CD4-positive, alpha-beta memory T cell (primary cell): ENCODE results near the gene FBXO31. TPM values are rescaled to one million over a fixed set of nuclear protein-coding genes. Genes with fewer than 3 reads are reported as not detected.

Experiments
- CTCF ChIA-PET: fragments of 350-600 bp; sonication (Branson Sonifier 250); formaldehyde crosslinking; loops from one replicate; lab custom pipeline; 2021; ENCODE audit warnings: inconsistent platforms; ENCODE audit not compliant: partially characterized antibody; lab: Charles Lee
- POLR2A ChIA-PET: fragments of 350-600 bp; sonication (Branson Sonifier 250); formaldehyde crosslinking; loops from one replicate; lab custom pipeline; 2021; ENCODE audit not compliant: partially characterized antibody; lab: Charles Lee
- DNase-seq, 5 donors: peaks; one replicate each; pipeline versions ENCODE4 v3.0.0 to v3.0.0-alpha.2; 2020 to 2022; ENCODE audit warnings: mixed read lengths in 1 of 5
- H3K27ac ChIP-seq: one replicate; pipeline ENCODE4 v1.7.0; 2013; ENCODE audit warnings: low read depth, low read length
- H3K27me3 ChIP-seq: 2 replicates; pipeline ENCODE4 v1.7.0; 2013; ENCODE audit warnings: mild to moderate bottlenecking, low read length, moderate library complexity; ENCODE audit not compliant: insufficient read depth
- H3K36me3 ChIP-seq: 2 replicates; pipeline ENCODE4 v1.7.0; 2013; ENCODE audit warnings: mild to moderate bottlenecking, low read length, moderate library complexity; ENCODE audit not compliant: insufficient read depth
- H3K4me1 ChIP-seq: 2 replicates; pipeline ENCODE4 v1.7.0; 2013; ENCODE audit warnings: mild to moderate bottlenecking, low read length, moderate library complexity; ENCODE audit not compliant: insufficient read depth
- H3K4me3 ChIP-seq, 2 donors: one replicate each; pipeline ENCODE4 v1.7.0; 2013; ENCODE audit warnings: low read length in 2 of 2, mild to moderate bottlenecking in 1 of 2
- H3K9me3 ChIP-seq, 2 donors: one replicate each; pipeline ENCODE4 v1.7.0; 2013; ENCODE audit warnings: low read length in 2 of 2, control low read depth in 1 of 2; ENCODE audit not compliant: control insufficient read depth in 1 of 2
- H3K27ac Mint-ChIP-seq, 7 donors: one replicate each; pipeline ENCODE4 v1.8.0; 2020 to 2021; ENCODE audit warnings: mixed read lengths in 7 of 7, mild to moderate bottlenecking in 6 of 7, inconsistent platforms in 3 of 7, moderate library complexity in 3 of 7
- H3K27me3 Mint-ChIP-seq, 2 donors: one replicate each; pipeline ENCODE4 v1.8.0; 2020 to 2021; ENCODE audit warnings: mixed read lengths in 2 of 2
- H3K36me3 Mint-ChIP-seq, 2 donors: one replicate each; pipeline ENCODE4 v1.8.0; 2020 to 2021; ENCODE audit warnings: mixed read lengths in 2 of 2, inconsistent platforms in 1 of 2, mild to moderate bottlenecking in 1 of 2
- H3K4me1 Mint-ChIP-seq, 4 donors: one replicate each; pipeline ENCODE4 v1.8.0; 2020 to 2021; ENCODE audit warnings: mixed read lengths in 4 of 4, mild to moderate bottlenecking in 1 of 4
- H3K4me3 Mint-ChIP-seq, 8 donors: one replicate each; pipeline ENCODE4 v1.8.0; 2020 to 2021; ENCODE audit warnings: mixed read lengths in 8 of 8, mild to moderate bottlenecking in 7 of 8, moderate library complexity in 6 of 8, inconsistent platforms in 3 of 8
- H3K9me3 Mint-ChIP-seq, 8 donors: one replicate each; pipeline ENCODE4 v1.8.0; 2020 to 2021; ENCODE audit warnings: mixed read lengths in 8 of 8, mild to moderate bottlenecking in 5 of 8, inconsistent platforms in 3 of 8, moderate library complexity in 1 of 8
- intact Hi-C: fragments of 100-400 bp; cut with micrococcal nuclease; formaldehyde crosslinking; loops from one replicate; pipeline ENCODE4 v1.15.1; 2023
- polyA plus RNA-seq, 2 donors: library from polyadenylated mRNA; unstranded; fragments of 300-500 nt; fragmentation: Illumina TruSeq; gene quantifications; one replicate each; pipeline ENCODE4 v1.2.3, GENCODE V29; 2021
- total RNA-seq, 2 experiments: library from RNA; stranded (reverse); gene quantifications; one replicate each; pipeline ENCODE4 v1.2.3, GENCODE V29; 2021

Gene FBXO31
- total and polyA plus RNA-seq, 4 experiments from 2014 or later: 22.9 to 44.6 (median 34.5) TPM

DNA sequence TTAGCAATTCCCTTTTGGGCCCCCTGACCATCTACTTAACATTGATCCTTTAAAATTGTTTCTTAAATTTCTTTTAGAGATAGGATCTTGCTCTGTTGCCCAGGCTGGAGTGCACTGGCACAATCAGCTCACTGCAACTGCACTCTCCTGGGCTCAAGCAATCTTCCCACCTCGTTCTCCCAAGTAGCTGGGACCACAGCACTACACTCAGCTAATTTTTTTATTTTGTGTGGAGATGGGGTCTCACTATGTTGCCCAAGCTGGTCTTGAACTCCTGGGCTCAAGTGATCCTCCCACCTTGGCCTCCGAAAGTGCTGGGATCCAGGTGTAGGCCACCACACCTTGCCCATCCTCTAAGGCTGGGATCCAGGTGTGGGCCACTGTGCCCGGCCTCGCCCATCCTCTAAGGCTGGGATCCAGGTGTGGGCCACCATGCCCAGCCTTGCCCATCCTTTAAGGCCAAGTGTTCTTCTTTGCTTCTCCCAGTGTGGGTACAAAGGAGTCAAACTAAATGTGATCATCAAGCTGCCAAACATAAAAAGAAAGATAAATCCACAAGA lies 79.5 kb downstream of the FBXO31 start:
- CTCF ChIA-PET: no interaction called here
- no peak overlapping the region for H3K4me3 Mint-ChIP-seq

DNA sequence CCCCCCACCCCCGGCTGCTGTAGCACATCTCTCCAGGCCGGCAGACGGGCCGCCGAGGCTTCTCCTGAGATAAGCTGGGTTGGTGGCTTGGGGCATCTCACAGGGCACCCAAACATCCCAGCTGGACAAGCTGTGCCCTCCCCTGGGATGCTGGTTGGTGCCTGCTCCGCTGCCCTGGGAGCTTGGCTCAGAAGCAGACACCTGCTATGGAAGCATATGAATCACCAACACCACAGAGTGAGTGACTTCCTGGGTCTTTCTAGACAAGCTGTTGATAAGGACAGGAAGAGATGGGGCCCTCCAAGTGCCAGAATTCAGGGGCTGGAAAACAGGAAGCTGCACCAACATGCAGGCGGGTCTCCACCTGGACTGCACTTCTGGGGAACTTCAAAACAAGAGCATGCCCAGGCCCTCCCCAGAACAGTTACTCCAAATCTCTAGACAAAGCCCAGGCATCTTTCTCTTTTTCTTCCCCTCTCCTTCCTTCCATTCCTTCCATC lies 80.1 kb downstream of the FBXO31 start:
- no peak for DNase-seq
- no peak overlapping the region for H3K4me3 Mint-ChIP-seq
- peak overlapping the region in 2 of 7 donors; percentile 10 to 32 for H3K27ac Mint-ChIP-seq
- no peak overlapping the region for H3K27ac ChIP-seq
- H3K27me3 Mint-ChIP-seq: no peaks in the 10 kb centered on the region
- ChIA-PET POLR2A (no interaction called here), CTCF (no interaction called here)
- peaks cover 4 to 8% (median 7%) of the 10 kb centered on the region in 4 donors for H3K4me1 Mint-ChIP-seq
- no peaks in the 10 kb centered on the region for H3K27me3 ChIP-seq
- no peaks in the 10 kb centered on the region for H3K9me3 ChIP-seq
- H3K36me3 ChIP-seq: no peaks in the 10 kb centered on the region
- peaks cover 12% of the 10 kb centered on the region for H3K4me1 ChIP-seq
- H3K4me3 ChIP-seq: no peak overlapping the region
- peaks cover 0 to 2% (median 0%) of the 10 kb centered on the region in 8 donors for H3K9me3 Mint-ChIP-seq
- intact Hi-C loops: no loop called here
- peaks cover 0 to under 1% of the 10 kb centered on the region in 2 donors for H3K36me3 Mint-ChIP-seq

More for the DNA sequence above, 79.5 kb downstream of the FBXO31 start:
- Histone ChIP-seq H3K9me3 (no peaks in the 10 kb centered on the region), H3K4me1 (peaks cover 12% of the 10 kb centered on the region), H3K36me3 (no peaks in the 10 kb centered on the region), H3K27me3 (no peaks in the 10 kb centered on the region), H3K27ac (no peak overlapping the region), H3K4me3 (no peak overlapping the region)
- peaks cover 4 to 8% (median 6%) of the 10 kb centered on the region in 4 donors for H3K4me1 Mint-ChIP-seq
- H3K36me3 Mint-ChIP-seq: peaks cover 0 to 6% of the 10 kb centered on the region in 2 donors
- peak overlapping the region in 1 of 7 donors; percentile 32 for H3K27ac Mint-ChIP-seq
- POLR2A ChIA-PET: no interaction called here
- H3K9me3 Mint-ChIP-seq: peaks cover 0 to 5% (median 3%) of the 10 kb centered on the region in 8 donors
- intact Hi-C loops: no loop called here
- no peak for DNase-seq
- H3K27me3 Mint-ChIP-seq: no peaks in the 10 kb centered on the region

DNA sequence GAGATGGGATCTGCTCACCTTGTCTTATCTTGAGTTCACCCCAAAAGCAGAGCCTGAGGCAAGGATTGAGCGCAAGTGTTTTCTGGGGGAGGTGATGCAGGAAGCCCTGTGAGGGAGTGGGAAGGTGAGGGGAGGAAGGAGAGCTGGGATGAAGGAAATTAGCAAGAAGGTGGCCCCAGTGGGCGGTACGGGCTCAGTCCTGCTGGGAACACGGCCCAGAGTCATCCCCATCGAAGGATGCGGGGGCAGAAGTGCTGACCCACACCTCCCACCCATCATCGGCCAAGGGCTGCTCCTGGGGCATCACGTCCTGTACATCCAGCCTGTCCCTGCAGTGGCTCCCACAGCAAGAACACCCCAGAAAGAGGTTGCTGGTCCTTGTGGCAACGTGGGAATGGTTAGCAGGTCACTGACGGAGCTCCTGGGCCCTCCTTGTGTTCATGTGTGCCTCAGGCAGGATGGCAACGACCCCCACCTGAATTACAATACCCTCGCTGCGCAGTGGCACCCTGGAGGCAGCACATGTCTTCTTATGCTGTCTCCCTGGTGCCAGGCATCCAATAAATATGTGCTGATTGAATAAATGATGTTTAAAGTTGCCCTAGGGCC lies 84.6 kb downstream of the FBXO31 start:
- ChIA-PET CTCF (interaction anchor here (1.7 kb wide), 1 partner anchor 9 kb away, joined by 5 read pairs; no protein-coding TSS in a partner anchor), POLR2A (no interaction called here)
- intact Hi-C loops: loop anchor here (5.0 kb wide), 1 partner anchor 737 kb away; no protein-coding TSS in a partner anchor
- H3K27ac ChIP-seq: no peak overlapping the region
- Mint-ChIP-seq H3K9me3 (no peaks in the 10 kb centered on the region), H3K27ac (no peak overlapping the region), H3K27me3 (no peaks in the 10 kb centered on the region), H3K36me3 (no peaks in the 10 kb centered on the region), H3K4me1 (peaks cover 8 to 15% (median 10%) of the 10 kb centered on the region in 4 donors), H3K4me3 (no peak overlapping the region)
- no peaks in the 10 kb centered on the region for H3K9me3 ChIP-seq
- H3K36me3 ChIP-seq: no peaks in the 10 kb centered on the region
- H3K4me3 ChIP-seq: no peak overlapping the region
- H3K4me1 ChIP-seq: peaks cover 12% of the 10 kb centered on the region
- H3K27me3 ChIP-seq: no peaks in the 10 kb centered on the region
- no peak for DNase-seq

DNA sequence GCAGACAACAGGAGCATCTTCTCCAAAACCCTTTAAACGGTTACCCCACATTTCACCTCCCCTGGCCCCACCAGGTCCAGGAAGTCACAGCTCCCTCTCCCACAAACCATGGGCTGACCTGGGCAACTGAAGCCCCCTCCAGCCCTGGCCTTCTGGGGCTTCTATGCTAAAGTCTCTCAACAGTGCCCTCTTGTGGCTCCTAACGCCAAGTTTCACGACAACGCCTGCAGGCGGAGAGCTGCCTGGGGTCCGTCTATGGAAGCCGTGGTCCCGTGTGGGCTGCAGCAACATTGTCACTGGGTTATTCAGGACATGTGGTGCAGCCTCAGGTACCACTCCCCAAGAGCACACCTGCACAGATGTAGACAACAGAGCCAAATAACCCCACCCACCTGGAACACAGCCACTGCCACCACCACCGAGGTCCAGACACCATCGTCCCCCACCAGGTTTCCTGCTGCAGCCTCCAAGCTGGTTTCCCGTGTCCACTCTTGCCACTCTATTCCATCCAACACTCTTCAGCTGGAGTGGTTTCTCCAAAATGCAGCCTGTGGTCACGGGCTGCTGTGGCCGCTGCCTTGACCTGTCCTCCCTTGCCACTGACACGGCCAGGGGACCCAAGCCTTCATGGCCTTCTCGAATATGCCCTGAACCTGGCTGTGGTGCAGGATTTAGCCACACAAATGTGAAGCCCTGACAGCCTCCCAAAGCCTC lies 85.5 kb downstream of the FBXO31 start:
- ChIA-PET POLR2A (interaction anchor here (0.7 kb wide), 1 partner anchor 90 kb away, joined by 3 read pairs; no protein-coding TSS in a partner anchor), CTCF (interaction anchor here (1.2 to 1.7 kb wide), 2 partner anchors 8 to 21 kb away, joined by 3 to 5 read pairs; no protein-coding TSS in a partner anchor)
- H3K27ac Mint-ChIP-seq: peak overlapping the region in 3 of 7 donors; percentile 42 to 87 (median 73)
- no peaks in the 10 kb centered on the region for H3K9me3 Mint-ChIP-seq
- H3K36me3 ChIP-seq: no peaks in the 10 kb centered on the region
- DNase-seq: no peak
- peaks cover 3% of the 10 kb centered on the region for H3K4me1 ChIP-seq
- no peaks in the 10 kb centered on the region for H3K27me3 Mint-ChIP-seq
- H3K27me3 ChIP-seq: no peaks in the 10 kb centered on the region
- no peak overlapping the region for H3K4me3 ChIP-seq
- H3K9me3 ChIP-seq: no peaks in the 10 kb centered on the region
- H3K27ac ChIP-seq: no peak overlapping the region
- no peaks in the 10 kb centered on the region for H3K36me3 Mint-ChIP-seq
- intact Hi-C loops: loop anchor here (5.0 kb wide), 1 partner anchor 736 kb away; no protein-coding TSS in a partner anchor
- peaks cover 4 to 9% (median 5%) of the 10 kb centered on the region in 4 donors for H3K4me1 Mint-ChIP-seq
- H3K4me3 Mint-ChIP-seq: no peak overlapping the region

DNA sequence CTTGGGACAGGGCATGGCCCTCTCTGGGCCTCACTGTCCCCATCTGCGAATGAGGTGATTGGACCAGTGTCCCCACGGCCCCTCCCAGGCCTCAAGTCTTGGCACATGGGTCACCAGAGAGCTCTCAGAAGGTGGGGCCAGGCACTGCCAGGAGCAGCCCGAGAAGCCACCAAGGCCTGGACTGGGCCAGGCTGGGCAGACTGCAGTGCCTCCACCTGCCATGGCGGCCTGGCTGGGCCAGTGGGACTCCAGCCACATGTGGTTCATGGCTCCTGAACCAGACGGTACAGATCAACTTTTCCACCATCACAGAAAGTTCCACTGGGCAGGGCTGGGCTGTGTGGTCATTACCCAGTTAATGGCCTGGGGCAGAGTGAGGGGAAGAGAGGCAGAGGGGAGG lies 86.2 kb downstream of the FBXO31 start:
- CTCF ChIA-PET: interaction anchor here (1.2 to 1.3 kb wide), 2 partner anchors 12 to 22 kb away, joined by 3 read pairs; no protein-coding TSS in a partner anchor
- intact Hi-C loops: loop anchor here (5.0 kb wide), 1 partner anchor 735 kb away; no protein-coding TSS in a partner anchor
- H3K27ac Mint-ChIP-seq: no peak overlapping the region

DNA sequence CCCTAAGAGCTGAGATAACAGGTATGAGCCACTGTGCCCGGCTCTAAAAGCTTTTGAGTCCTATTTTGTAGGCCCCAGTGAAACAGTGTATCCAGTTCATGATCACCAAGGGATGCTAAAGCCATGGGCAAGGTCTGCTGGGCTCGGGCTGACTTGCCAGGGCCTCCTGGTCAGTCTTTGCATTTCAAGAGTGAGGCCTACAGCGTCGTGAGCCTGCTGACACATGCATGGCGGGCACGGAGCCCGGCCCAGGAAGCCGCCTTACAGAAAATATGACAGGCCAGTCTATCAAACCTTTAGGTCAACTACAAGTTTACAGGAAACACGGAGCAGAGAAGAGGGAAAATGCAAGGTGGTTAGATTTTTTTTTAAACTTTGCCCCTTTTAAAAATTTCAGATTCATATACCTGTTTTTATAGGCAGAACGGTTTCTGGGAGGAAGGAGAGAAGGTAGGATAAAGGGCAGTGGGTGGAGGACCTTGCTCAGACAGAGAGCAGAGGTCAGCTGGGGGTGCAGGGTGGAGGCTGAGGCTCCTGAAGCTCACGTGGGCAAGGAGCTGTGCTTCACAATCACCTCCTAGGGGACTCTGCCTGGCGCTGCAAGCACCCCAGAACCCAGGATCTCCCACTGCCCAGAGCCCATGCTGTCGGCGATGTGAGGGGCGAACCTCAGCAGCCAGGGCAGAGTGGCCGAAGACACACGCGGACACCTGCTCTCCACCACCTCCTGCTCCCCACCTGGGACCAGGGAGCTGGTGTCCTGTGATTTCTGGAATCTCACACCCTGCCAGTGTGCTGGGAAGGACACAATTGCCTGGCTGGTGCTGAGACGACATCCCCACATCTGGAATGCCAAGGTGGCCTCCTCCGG lies 87.7 kb downstream of the FBXO31 start:
- H3K4me3 Mint-ChIP-seq: no peak overlapping the region
- Histone ChIP-seq H3K4me1 (no peaks in the 10 kb centered on the region), H3K9me3 (no peaks in the 10 kb centered on the region), H3K4me3 (no peak overlapping the region), H3K36me3 (no peaks in the 10 kb centered on the region), H3K27me3 (no peaks in the 10 kb centered on the region), H3K27ac (no peak overlapping the region)
- intact Hi-C loops: loop anchor here (5.0 kb wide), 1 partner anchor 734 kb away; no protein-coding TSS in a partner anchor
- H3K36me3 Mint-ChIP-seq: peaks cover 0 to 13% of the 10 kb centered on the region in 2 donors
- H3K4me1 Mint-ChIP-seq: peaks cover 4 to 9% (median 5%) of the 10 kb centered on the region in 4 donors
- H3K27ac Mint-ChIP-seq: peak overlapping the region in 1 of 7 donors; percentile 19
- H3K27me3 Mint-ChIP-seq: no peaks in the 10 kb centered on the region
- ChIA-PET POLR2A (no interaction called here), CTCF (interaction anchor here (1.0 to 1.3 kb wide), 2 partner anchors 10 to 28 kb away, joined by 3 read pairs; no protein-coding TSS in a partner anchor)
- no peak for DNase-seq
- H3K9me3 Mint-ChIP-seq: no peaks in the 10 kb centered on the region

More for the DNA sequence above, 86.2 kb downstream of the FBXO31 start:
- POLR2A ChIA-PET: no interaction called here
- H3K4me3 ChIP-seq: no peak overlapping the region
- no peak overlapping the region for H3K27ac ChIP-seq
- H3K27me3 ChIP-seq: no peaks in the 10 kb centered on the region
- peaks cover 4 to 9% (median 5%) of the 10 kb centered on the region in 4 donors for H3K4me1 Mint-ChIP-seq
- no peaks in the 10 kb centered on the region for H3K9me3 Mint-ChIP-seq
- peaks cover 0 to 3% of the 10 kb centered on the region in 2 donors for H3K36me3 Mint-ChIP-seq
- no peak for DNase-seq
- H3K27me3 Mint-ChIP-seq: no peaks in the 10 kb centered on the region
- H3K4me3 Mint-ChIP-seq: peak overlapping the region in 1 of 8 donors; percentile 37
- H3K36me3 ChIP-seq: no peaks in the 10 kb centered on the region
- H3K4me1 ChIP-seq: no peaks in the 10 kb centered on the region
- H3K9me3 ChIP-seq: no peaks in the 10 kb centered on the region
